ENCODE measurements around the gene PARD6B.

Gene PARD6B

GRCh38 chr20:50731055-50731929 lies at the start of gene PARD6B:
TSS of gene PARD6B (plus strand) at chr20:50731580. CDS start at chr20:50731787, 207 bp downstream.
- TF ChIP-seq ZFX (IDR thresholded peaks at IDR 0.05; ENCODE audit: borderline replicate concordance) (no peak), CTCF (IDR thresholded peaks at IDR 0.05) (no peak)
- H3K27ac ChIP-seq = peak within 1 kb of the TSS; percentile 78

GRCh38 chr20:50682065-50682464 lies 49.3 kb upstream of the PARD6B start:
- no peak for TF ChIP-seq CTCF (IDR thresholded peaks at IDR 0.05)
- no peak for TF ChIP-seq ZFX (IDR thresholded peaks at IDR 0.05; ENCODE audit: borderline replicate concordance)
- no peak overlapping the region for H3K27ac ChIP-seq

GRCh38 chr20:50682947-50683530 lies 48.3 kb upstream of the PARD6B start:
- H3K27ac ChIP-seq = no peak overlapping the region
- TF ChIP-seq CTCF (IDR thresholded peaks at IDR 0.05) (no peak), ZFX (IDR thresholded peaks at IDR 0.05; ENCODE audit: borderline replicate concordance) (no peak)

- TF ChIP-seq CTCF (IDR thresholded peaks at IDR 0.05) = no peak
- TF ChIP-seq ZFX (IDR thresholded peaks at IDR 0.05; ENCODE audit: borderline replicate concordance) = no peak
- no peak overlapping the region for H3K27ac ChIP-seq
These were observed 47.8 kb upstream of the PARD6B start for GRCh38 chr20:50683570-50683969.

- TF ChIP-seq CTCF (IDR thresholded peaks at IDR 0.05) (no peak), ZFX (IDR thresholded peaks at IDR 0.05; ENCODE audit: borderline replicate concordance) (no peak)
- no peak overlapping the region for H3K27ac ChIP-seq
These were observed 44.6 kb upstream of the PARD6B start for GRCh38 chr20:50686821-50687220.

- TF ChIP-seq CTCF (IDR thresholded peaks at IDR 0.05) = no peak
- TF ChIP-seq ZFX (IDR thresholded peaks at IDR 0.05; ENCODE audit: borderline replicate concordance) = no peak
- no peak overlapping the region for H3K27ac ChIP-seq
These were observed 43.0 kb upstream of the PARD6B start for GRCh38 chr20:50688256-50688975.
